H1 (cell line): ENCODE data around the gene PARD3. TPM values are rescaled to one million over a fixed set of nuclear protein-coding genes. Genes with fewer than 3 reads are reported as not detected.

Experiments used
- CTCF ChIA-PET: fragments of 300-600 bp; sonication (Branson Sonifier 250); formaldehyde crosslinking; loops from one replicate; lab custom pipeline; 2021; ENCODE audit not compliant: partially characterized antibody; lab: Charles Lee
- POLR2A ChIA-PET: fragments of 300-600 bp; sonication (Branson Sonifier 250); formaldehyde crosslinking; loops from one replicate; lab custom pipeline; 2021; ENCODE audit warnings: inconsistent platforms; ENCODE audit not compliant: partially characterized antibody; lab: Charles Lee
- DNase-seq, 2 experiments: peaks; one replicate each; pipeline versions ENCODE4 v3.0.0 to v3.0.0-alpha.2; 2010 to 2022; ENCODE audit warnings: low spot score in 2 of 2, low read depth in 1 of 2, mixed read lengths in 1 of 2
- FAIRE-seq: peaks from 2 replicates; lab custom pipeline; 2011; peaks lifted over from hg19 to GRCh38; lab: Jason Lieb, UNC
- H2AFZ ChIP-seq: 2 replicates; pipeline ENCODE4 v1.8.1; 2012; ENCODE audit warnings: low read length, inconsistent platforms
- H2AK5ac ChIP-seq: 2 replicates; pipeline ENCODE4 v1.6.1; 2013; ENCODE audit warnings: low read depth, low read length
- H2BK120ac ChIP-seq: replicated peaks from 2 replicates; pipeline ENCODE3; 2013; ENCODE audit warnings: low read depth, low read length, inconsistent platforms
- H2BK12ac ChIP-seq: 2 replicates; pipeline ENCODE4 v1.6.1; 2013; ENCODE audit warnings: low read depth, low read length
- H2BK15ac ChIP-seq: 2 replicates; pipeline ENCODE4 v1.6.1; 2013; ENCODE audit warnings: low read length
- H2BK20ac ChIP-seq: 2 replicates; pipeline ENCODE4 v1.6.1; 2013; ENCODE audit warnings: low read length
- H2BK5ac ChIP-seq: 2 replicates; pipeline ENCODE4 v1.6.1; 2013; ENCODE audit warnings: low read depth, low read length
- H3K14ac ChIP-seq: 2 replicates; pipeline ENCODE4 v1.6.1; 2013; ENCODE audit warnings: inconsistent platforms; ENCODE audit not compliant: insufficient read length
- H3K18ac ChIP-seq: 2 replicates; pipeline ENCODE4 v1.6.1; 2013; ENCODE audit warnings: low read length; ENCODE audit errors: extremely low read depth
- H3K23ac ChIP-seq: 2 replicates; pipeline ENCODE4 v1.6.1; 2013; ENCODE audit warnings: inconsistent platforms; ENCODE audit not compliant: insufficient read length
- H3K23me2 ChIP-seq: 2 replicates; pipeline ENCODE4 v1.6.1; 2013; ENCODE audit warnings: low read depth, low read length
- H3K27ac ChIP-seq: 2 replicates; pipeline ENCODE4 v1.6.1; 2011; ENCODE audit warnings: low read depth, low read length, inconsistent platforms
- H3K27me3 ChIP-seq, 4 experiments: replicated peaks in 1 of 4; 1 replicate in 1 of 4; 2 replicates in 3 of 4; pipeline versions ENCODE4 v1.6.1 to v1.8.1; 2011 to 2013; ENCODE audit warnings: low read length in 3 of 4, mild to moderate bottlenecking in 3 of 4, inconsistent platforms in 2 of 4, mixed read lengths in 2 of 4, moderate library complexity in 1 of 4; ENCODE audit not compliant: control insufficient read depth in 3 of 4, insufficient read depth in 3 of 4; ENCODE audit errors: extremely low read depth in 1 of 4
- H3K36me3 ChIP-seq, 4 experiments: 2 replicates each; pipeline versions ENCODE4 v1.6.1 to v1.8.1; 2011 to 2013; ENCODE audit warnings: mild to moderate bottlenecking in 4 of 4, low read length in 3 of 4, moderate library complexity in 2 of 4, control low read depth in 1 of 4, inconsistent platforms in 1 of 4; ENCODE audit not compliant: insufficient read depth in 4 of 4, control insufficient read depth in 2 of 4
- H3K4ac ChIP-seq: replicated peaks from 2 replicates; pipeline ENCODE3; 2013; ENCODE audit warnings: low read length, low read depth, mixed read lengths, inconsistent platforms; ENCODE audit not compliant: insufficient read length
- H3K4me1 ChIP-seq, 4 experiments: replicated peaks in 1 of 4; 1 replicate in 1 of 4; 2 replicates in 3 of 4; pipeline versions ENCODE4 v1.6.1 to v1.8.1; 2011 to 2013; ENCODE audit warnings: low read length in 3 of 4, inconsistent platforms in 2 of 4, mixed read lengths in 1 of 4; ENCODE audit not compliant: insufficient read depth in 4 of 4, control insufficient read depth in 3 of 4
- H3K4me2 ChIP-seq, 2 experiments: 2 replicates each; pipeline versions ENCODE4 v1.6.1 to v1.8.1; 2011 to 2013; ENCODE audit warnings: low read depth in 2 of 2, low read length in 2 of 2, control low read depth in 1 of 2, inconsistent platforms in 1 of 2, mild to moderate bottlenecking in 1 of 2; ENCODE audit not compliant: insufficient read depth in 1 of 2
- H3K4me3 ChIP-seq, 4 experiments: fragments of 200-600, 300-600 bp in 1 of 4; sonication (generic), shearing (Covaris generic), sonication (Bioruptor Twin) in 1 of 4; 2 replicates each; pipeline versions ENCODE4 v1.5.1 to v1.8.1; 2011 to 2016; ENCODE audit warnings: low read length in 4 of 4, low read depth in 3 of 4, control low read depth in 2 of 4, inconsistent platforms in 2 of 4, mild to moderate bottlenecking in 2 of 4, mixed read lengths in 1 of 4, moderate library complexity in 1 of 4; ENCODE audit not compliant: insufficient read depth in 2 of 4; ENCODE audit errors: extremely low read depth in 1 of 4
- H3K56ac ChIP-seq: replicated peaks from 2 replicates; pipeline ENCODE3; 2013; ENCODE audit warnings: low read depth, mild to moderate bottlenecking, mixed read lengths, low read length, inconsistent platforms; ENCODE audit not compliant: insufficient read length
- H3K79me1 ChIP-seq: 2 replicates; pipeline ENCODE4 v1.6.1; 2013; ENCODE audit warnings: low read depth, low read length, control low read depth
- H3K79me2 ChIP-seq, 2 experiments: 2 replicates each; pipeline versions ENCODE4 v1.6.1 to v1.8.1; 2012 to 2013; ENCODE audit warnings: low read length in 2 of 2, mild to moderate bottlenecking in 2 of 2, inconsistent platforms in 1 of 2; ENCODE audit not compliant: insufficient read depth in 2 of 2, control insufficient read depth in 1 of 2
- H3K9ac ChIP-seq, 4 experiments: replicated peaks in 1 of 4; 1 replicate in 1 of 4; 2 replicates in 3 of 4; pipeline versions ENCODE4 v1.6.1 to v1.8.1; 2011 to 2013; ENCODE audit warnings: low read depth in 3 of 4, low read length in 3 of 4, control low read depth in 2 of 4, mild to moderate bottlenecking in 2 of 4, moderate library complexity in 2 of 4, inconsistent platforms in 1 of 4; ENCODE audit errors: extremely low read depth in 1 of 4
- H3K9me3 ChIP-seq, 2 experiments: 2 replicates each; pipeline versions ENCODE4 v1.6.1 to v1.8.1; 2012 to 2013; ENCODE audit warnings: mild to moderate bottlenecking in 2 of 2, moderate library complexity in 2 of 2, control low read depth in 1 of 2, inconsistent platforms in 1 of 2, low read depth in 1 of 2, low read length in 1 of 2, mixed read lengths in 1 of 2; ENCODE audit not compliant: insufficient read depth in 2 of 2
- H4K20me1 ChIP-seq, 2 experiments: replicated peaks in 1 of 2; 2 replicates each; pipeline versions ENCODE3 to v1.8.1; 2011 to 2013; ENCODE audit warnings: inconsistent platforms in 2 of 2, low read length in 2 of 2, mild to moderate bottlenecking in 1 of 2; ENCODE audit not compliant: insufficient read depth in 2 of 2, control insufficient read depth in 1 of 2
- H4K5ac ChIP-seq: 2 replicates; pipeline ENCODE4 v1.6.1; 2013; ENCODE audit warnings: low read length, low read depth, mixed read lengths, inconsistent platforms; ENCODE audit not compliant: insufficient read length
- H4K8ac ChIP-seq: 2 replicates; pipeline ENCODE4 v1.8.0; 2013; ENCODE audit warnings: mild to moderate bottlenecking, moderate library complexity, low read length, inconsistent platforms; ENCODE audit not compliant: insufficient read depth; ENCODE audit errors: extremely low read depth
- H4K91ac ChIP-seq: replicated peaks from 2 replicates; pipeline ENCODE3; 2013; ENCODE audit warnings: low read length, mixed read lengths, inconsistent platforms; ENCODE audit not compliant: insufficient read length
- CBX5 ChIP-seq: fragments of 300-800, 300-1000 bp; sonication (generic); IDR thresholded peaks from 2 replicates; pipeline ENCODE4 v1.7.1; 2016; ENCODE audit warnings: antibody characterized with exemption, low read length, low read depth
- WGBS, 2 experiments: shearing (Covaris generic) in 1 of 2; methylation state at CpG; one replicate each; pipeline versions ENCODE4 v1.1.6 to v1.1.7; 2013 to 2015; ENCODE audit warnings: low lambda C conversion rate in 2 of 2, mixed read lengths in 2 of 2, inconsistent platforms in 1 of 2, low coverage in 1 of 2, missing lambda C conversion rate in 1 of 2; ENCODE audit not compliant: insufficient replicate concordance in 2 of 2, insufficient coverage in 1 of 2, insufficient read length in 1 of 2; ENCODE audit errors: extremely low coverage in 1 of 2, missing lambda C conversion rate in 1 of 2; 5-methylcytosine and 5-hydroxymethylcytosine counted together
- polyA plus RNA-seq, 7 experiments: library from polyadenylated mRNA; depleted of rRNA in 3 of 7; stranded (reverse) in 5 of 7; unstranded in 2 of 7; fragments of >200 nt in 5 of 7; fragments of 200-250 nt in 2 of 7; gene quantifications; 1 replicate in 5 of 7; 2 replicates in 1 of 7; 4 replicates in 1 of 7; pipeline versions ENCODE4 v1.2.1 to v1.2.3, GENCODE V29; 2011 to 2013; ENCODE audit warnings: missing spikeins in 2 of 7, mixed read lengths in 2 of 7
- total RNA-seq: library from RNA; stranded (reverse); fragmentation: NEBNext Ultra II Directional; extraction: Animal tissue kit (Norgen Biotek cat#: 25700); gene quantifications from 2 replicates; pipeline ENCODE4 v1.2.1, GENCODE V29; 2021

PARD3 gene
- total and polyA plus RNA-seq, 2 of the 8 experiments (the other 6 are each of a cell fraction or from before 2014, with no cell fraction given), result 19.7 to 49.1 TPM

DNA sequence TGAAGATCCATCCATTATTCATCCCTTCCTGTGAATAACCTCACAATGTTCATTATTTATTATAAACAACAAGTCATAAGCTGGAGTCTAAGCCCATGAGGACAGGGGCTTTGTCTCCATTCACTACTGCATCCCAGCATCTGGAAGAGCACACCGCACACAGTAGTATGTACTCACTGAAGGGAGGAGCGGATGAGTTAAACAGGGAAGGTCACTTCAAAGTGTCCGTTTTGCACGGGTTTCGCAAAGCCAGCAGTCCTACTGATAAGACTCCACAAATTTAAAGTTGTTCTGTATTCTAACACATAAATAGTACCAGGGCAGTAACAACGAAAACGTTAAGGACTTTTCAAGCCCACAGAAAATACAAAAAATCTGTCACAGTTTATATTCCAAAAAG lies 167.9 kb downstream of the PARD3 start:
- Histone ChIP-seq H3K56ac (no peak overlapping the region), H2AFZ (no peak overlapping the region), H3K23me2 (no peaks in the 10 kb centered on the region), H2BK12ac (no peak overlapping the region), H3K79me1 (peaks cover 16% of the 10 kb centered on the region), H3K4me3 (no peak overlapping the region), H4K20me1 (peaks cover 0 to 2% of the 10 kb centered on the region in 2 experiments), H2AK5ac (no peak overlapping the region; the same call in 1 of the 2 replicates), H3K36me3 (no peaks in the 10 kb centered on the region), H3K4ac (no peak overlapping the region), H4K8ac (no peak overlapping the region), H3K14ac (no peak overlapping the region), H2BK20ac (no peak overlapping the region), H3K18ac (no peak overlapping the region), H3K4me2 (no peak overlapping the region), H4K91ac (no peak overlapping the region), H2BK15ac (no peak overlapping the region), H3K27ac (no peak overlapping the region), H4K5ac (no peak overlapping the region), H2BK5ac (no peak overlapping the region), H3K23ac (no peak overlapping the region), H3K27me3 (no peaks in the 10 kb centered on the region), H3K9me3 (no peaks in the 10 kb centered on the region), H3K4me1 (peaks cover 7 to 16% (median 13%) of the 10 kb centered on the region in 4 experiments), H3K79me2 (peaks cover 0 to 83% of the 10 kb centered on the region in 2 experiments; a peak in 2 of 4 replicates), H2BK120ac (no peak overlapping the region), H3K9ac (no peak overlapping the region)
- WGBS, 2 experiments, result 88% methylated on average over 7 of the region's 7 CpGs; no CpG with 5 or more reads in 1 of the 2 experiments
- FAIRE-seq (no peak), DNase-seq (no peak)
- ChIA-PET CTCF (interaction anchor here (1.3 to 5.0 kb wide), 3 partner anchors 8 to 12 kb away, joined by 3 to 26 read pairs (median 9); no protein-coding TSS in a partner anchor), POLR2A (no interaction called here)
- no peak for TF ChIP-seq CBX5
